HepG2 (cell line): ENCODE data around the gene SLC11A1. TPM values are rescaled to one million over a fixed set of nuclear protein-coding genes. Genes with fewer than 3 reads are reported as not detected.

Source experiments
- ATAC-seq: fragments of 200-7000 bp; cut with Tn5 transposase; 3 replicates; pipeline ENCODE4 v1.9.1; 2020; ENCODE audit warnings: mild to moderate bottlenecking, moderate library complexity
- BruUV-seq: library from RNA; stranded (reverse); fragments of 400-500 nt; replicated peaks from 2 replicates; lab custom pipeline; 2021; lab: Mats Ljungman, UMichigan
- CTCF ChIA-PET: fragments of 300-600 bp; formaldehyde crosslinking; extraction: SDS; loops from one replicate; lab custom pipeline; 2021; ENCODE audit warnings: low total read pairs, inconsistent platforms, low intra/inter-chr PET ratio; lab: Yijun Ruan, JAX
- POLR2A ChIA-PET: fragments of 350-600 bp; sonication (Branson Sonifier 250); formaldehyde crosslinking; loops from one replicate; lab custom pipeline; 2020; ENCODE audit warnings: antibody characterized with exemption, inconsistent platforms; lab: Yijun Ruan, JAX
- DNase-seq: peaks from one replicate; pipeline ENCODE4 v3.0.0-alpha.2; 2015; ENCODE audit warnings: low spot score
- FAIRE-seq: peaks from 3 replicates; lab custom pipeline; 2011; peaks lifted over from hg19 to GRCh38; lab: Jason Lieb, UNC
- H2AFZ ChIP-seq: one replicate; pipeline ENCODE4 v1.6.1; 2011; ENCODE audit warnings: low read length, inconsistent platforms
- H3K27ac ChIP-seq: fragments of 300-600 bp; 3 replicates; pipeline ENCODE4 v1.8.0; 2011; ENCODE audit warnings: mixed run types, mild to moderate bottlenecking, mixed read lengths, low read length, inconsistent platforms; ENCODE audit not compliant: insufficient read depth; ENCODE audit errors: extremely low read length
- H3K27me3 ChIP-seq, 2 experiments: fragments of 200-600 bp in 1 of 2; 2 replicates in 1 of 2; 3 replicates in 1 of 2; pipeline versions ENCODE4 v1.6.0 to v1.8.0; 2011; ENCODE audit warnings: low read length in 2 of 2, mild to moderate bottlenecking in 2 of 2, moderate library complexity in 2 of 2, inconsistent platforms in 1 of 2; ENCODE audit not compliant: insufficient read depth in 2 of 2, control insufficient read depth in 1 of 2
- H3K36me3 ChIP-seq, 2 experiments: fragments of 200-600 bp in 1 of 2; replicated peaks in 1 of 2; 2 replicates in 1 of 2; 3 replicates in 1 of 2; pipeline versions ENCODE4 v1.5.1 to v1.8.0; 2011; ENCODE audit warnings: low read length in 2 of 2, inconsistent platforms in 1 of 2; ENCODE audit not compliant: insufficient read depth in 2 of 2, control insufficient read depth in 1 of 2
- H3K4me1 ChIP-seq: 2 replicates; pipeline ENCODE4 v1.5.1; 2012; ENCODE audit warnings: low read length, inconsistent platforms; ENCODE audit not compliant: insufficient read depth
- H3K4me2 ChIP-seq: 2 replicates; pipeline ENCODE4 v1.6.0; 2011; ENCODE audit warnings: low read depth, low read length, inconsistent platforms
- H3K4me3 ChIP-seq, 3 experiments: fragments of 200-600 bp in 1 of 3; sonication (generic), shearing (Covaris generic) in 1 of 3; replicated peaks in 1 of 3; 2 replicates each; pipeline ENCODE4 v1.5.1; 2011 to 2016; ENCODE audit warnings: low read length in 3 of 3, inconsistent platforms in 2 of 3, low read depth in 2 of 3, mild to moderate bottlenecking in 2 of 3, control low read depth in 1 of 3, mixed read lengths in 1 of 3; ENCODE audit not compliant: insufficient read depth in 1 of 3
- H3K79me2 ChIP-seq: one replicate; pipeline ENCODE4 v1.6.1; 2011; ENCODE audit warnings: low read length, inconsistent platforms; ENCODE audit not compliant: insufficient read depth
- H3K9ac ChIP-seq: 2 replicates; pipeline ENCODE4 v1.6.0; 2011; ENCODE audit warnings: mild to moderate bottlenecking, low read depth, low read length, inconsistent platforms; ENCODE audit not compliant: insufficient read depth
- H3K9me3 ChIP-seq: 2 replicates; pipeline ENCODE4 v1.5.1; 2012; ENCODE audit warnings: mild to moderate bottlenecking, low read length
- H4K20me1 ChIP-seq: 2 replicates; pipeline ENCODE4 v1.6.0; 2011; ENCODE audit warnings: inconsistent platforms, mild to moderate bottlenecking, low read length, moderate library complexity; ENCODE audit not compliant: insufficient read depth
- HDAC6 ChIP-seq: fragments of 200-600 bp; sonication (generic); IDR thresholded peaks from 2 replicates; pipeline ENCODE4 v1.7.0; 2017; ENCODE audit warnings: mild to moderate bottlenecking, antibody characterized with exemption, low read length, low read depth
- KLF13 ChIP-seq: sonication (generic); formaldehyde crosslinking; IDR thresholded peaks from 2 replicates; pipeline ENCODE4 v1.4.0; 2020; ENCODE audit warnings: mild to moderate bottlenecking, missing genetic modification reagents
- MTF2 ChIP-seq: sonication (generic); formaldehyde crosslinking; IDR thresholded peaks from 2 replicates; pipeline ENCODE4 v1.5.0; 2020; ENCODE audit warnings: missing genetic modification reagents, borderline replicate concordance
- SP4 ChIP-seq: sonication (generic); formaldehyde crosslinking; IDR thresholded peaks from 2 replicates; pipeline ENCODE4 v1.8.1; 2023; ENCODE audit warnings: mild to moderate bottlenecking, missing genetic modification reagents
- ZNF33B ChIP-seq: sonication (generic); formaldehyde crosslinking; IDR thresholded peaks from 2 replicates; pipeline ENCODE4 v1.5.1; 2020; ENCODE audit warnings: mild to moderate bottlenecking, missing genetic modification reagents
- ZNF746 ChIP-seq: sonication (generic); formaldehyde crosslinking; IDR thresholded peaks from 2 replicates; pipeline ENCODE4 v1.8.0; 2022; ENCODE audit warnings: mild to moderate bottlenecking, missing genetic modification reagents
- ZNF761 ChIP-seq: sonication (generic); formaldehyde crosslinking; conservative IDR thresholded peaks from 2 replicates; pipeline ENCODE4 v1.4.0; 2020; ENCODE audit warnings: mild to moderate bottlenecking, missing genetic modification reagents
- WGBS: methylation state at CpG from one replicate; pipeline ENCODE4 v1.1.6; 2017; ENCODE audit warnings: low lambda C conversion rate; 5-methylcytosine and 5-hydroxymethylcytosine counted together
- in situ Hi-C: cut with HindIII; loops from 2 replicates; pipeline ENCODE4 v1.10.0; 2017; ENCODE audit warnings: low pct_unique_long_range_greater_than_20kb; ENCODE audit not compliant: extremely low pct_ligation_motif_present
- intact Hi-C: fragments of 100-400 bp; cut with micrococcal nuclease; formaldehyde crosslinking; loops from one replicate; pipeline ENCODE4 v1.10.0; 2022; ENCODE audit not compliant: unreplicated experiment
- polyA plus RNA-seq, 8 experiments: library from polyadenylated mRNA; depleted of rRNA in 3 of 8; stranded (reverse) in 7 of 8; unstranded in 1 of 8; fragments of >200 nt; fragmentation: Illumina TruSeq in 4 of 8; extraction: Trizol in 4 of 8; gene quantifications; 2 replicates each; pipeline versions ENCODE4 v1.2.1 to v1.2.3, GENCODE V29; 2011 to 2016; ENCODE audit warnings: low read depth in 4 of 8, missing spikeins in 1 of 8, mixed read lengths in 1 of 8; ENCODE audit not compliant: insufficient read depth in 1 of 8
- total RNA-seq, 5 experiments: library from RNA; depleted of rRNA; stranded (reverse); fragments of >200 nt; fragmentation: Illumina TruSeq; extraction: Trizol; gene quantifications; 2 replicates each; pipeline ENCODE4 v1.2.3, GENCODE V29; 2016; ENCODE audit warnings: low read depth in 1 of 5
- TF ChIP-seq, protein P1 (sequence below): sonication (generic); formaldehyde crosslinking; IDR thresholded peaks from 2 replicates; pipeline ENCODE4 v1.8.0; 2022; ENCODE audit warnings: mild to moderate bottlenecking, missing genetic modification reagents

The SLC11A1 gene
- total and polyA plus RNA-seq, 2 of the 13 experiments (the other 11 are each of a cell fraction or from before 2014, with no cell fraction given): 0.33 to 2.3 TPM

GRCh38 chr2:218341381-218341780 lies 40.7 kb upstream of the SLC11A1 start:
- no peak for DNase-seq
- H3K79me2 ChIP-seq: no peaks in the 10 kb centered on the region
- no peaks in the 10 kb centered on the region for H3K4me1 ChIP-seq
- no peak overlapping the region for H3K9ac ChIP-seq
- H3K4me3 ChIP-seq: no peak overlapping the region
- no peak overlapping the region for H3K4me2 ChIP-seq
- TF ChIP-seq, protein P1, sequence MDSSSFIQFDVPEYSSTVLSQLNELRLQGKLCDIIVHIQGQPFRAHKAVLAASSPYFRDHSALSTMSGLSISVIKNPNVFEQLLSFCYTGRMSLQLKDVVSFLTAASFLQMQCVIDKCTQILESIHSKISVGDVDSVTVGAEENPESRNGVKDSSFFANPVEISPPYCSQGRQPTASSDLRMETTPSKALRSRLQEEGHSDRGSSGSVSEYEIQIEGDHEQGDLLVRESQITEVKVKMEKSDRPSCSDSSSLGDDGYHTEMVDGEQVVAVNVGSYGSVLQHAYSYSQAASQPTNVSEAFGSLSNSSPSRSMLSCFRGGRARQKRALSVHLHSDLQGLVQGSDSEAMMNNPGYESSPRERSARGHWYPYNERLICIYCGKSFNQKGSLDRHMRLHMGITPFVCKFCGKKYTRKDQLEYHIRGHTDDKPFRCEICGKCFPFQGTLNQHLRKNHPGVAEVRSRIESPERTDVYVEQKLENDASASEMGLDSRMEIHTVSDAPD (CRISPR knock-in tag): no peak
- TF ChIP-seq KLF13 (CRISPR knock-in tag) (no peak), MTF2 (no peak), ZNF33B (CRISPR knock-in tag) (no peak), ZNF746 (no peak), ZNF761 (CRISPR knock-in tag) (no peak), HDAC6 (no peak), SP4 (no peak)
- no peaks in the 10 kb centered on the region for H3K27me3 ChIP-seq
- H4K20me1 ChIP-seq: no peaks in the 10 kb centered on the region
- no peak overlapping the region for H2AFZ ChIP-seq
- H3K36me3 ChIP-seq: peaks cover 10 to 12% of the 10 kb centered on the region in 2 experiments
- BruUV-seq: no TSS peak
- 90% methylated on average over 8 of the region's 8 CpGs for WGBS
- no peak overlapping the region for H3K27ac ChIP-seq
- CTCF ChIA-PET: no interaction called here
- POLR2A ChIA-PET: interaction anchor here (3.4 kb wide), 1 partner anchor 18 kb away, joined by 10 read pairs; no protein-coding TSS in a partner anchor
- intact Hi-C loops: no loop called here
- in situ Hi-C loops: no loop called here
- ATAC-seq: no peak
- FAIRE-seq: no peak
- no peaks in the 10 kb centered on the region for H3K9me3 ChIP-seq

GRCh38 chr2:218342837-218343236 lies 39.2 kb upstream of the SLC11A1 start:
- Histone ChIP-seq H3K4me2 (no peak overlapping the region), H2AFZ (no peak overlapping the region), H3K4me3 (no peak overlapping the region), H3K4me1 (no peaks in the 10 kb centered on the region), H3K27ac (no peak overlapping the region), H3K9me3 (no peaks in the 10 kb centered on the region), H4K20me1 (no peaks in the 10 kb centered on the region), H3K36me3 (peaks cover 9 to 10% of the 10 kb centered on the region in 2 experiments), H3K27me3 (no peaks in the 10 kb centered on the region), H3K79me2 (no peaks in the 10 kb centered on the region), H3K9ac (no peak overlapping the region)
- FAIRE-seq (no peak), ATAC-seq (no peak), DNase-seq (no peak)
- ChIA-PET POLR2A (interaction anchor here (3.4 kb wide), 1 partner anchor 20 kb away, joined by 10 read pairs; no protein-coding TSS in a partner anchor), CTCF (no interaction called here)
- WGBS: over 99% methylated on average over 5 of the region's 5 CpGs
- intact Hi-C loops: no loop called here
- TF ChIP-seq MTF2: no peak
- in situ Hi-C loops: no loop called here
- BruUV-seq: no TSS peak
